GM18868 (cell line): Measurements from ENCODE around the gene NKD2.
A peak's percentile ranks its signal among the peaks of the same experiment; 100 is the strongest.
"Not testable (repeated sequence)": the region's sequence is repeated elsewhere in the genome, so short reads cannot be mapped to it uniquely, and the experiment has no call there.

ENCODE experiments used
- ATAC-seq: cut with Tn5 transposase; IDR thresholded peaks from one replicate; pipeline ENCODE4 v1.9.1; 2021; ENCODE audit warnings: mild to moderate bottlenecking, moderate library complexity; ENCODE audit not compliant: unreplicated experiment

NKD2 gene

GRCh38 chr5:1008451-1009358 is at the start of gene NKD2:
NKD2 (plus strand) TSS chr5:1008802; CDS start chr5:1009058, 256 bp downstream.
- ATAC-seq = peak; percentile 75

- ATAC-seq = no peak
These were observed 48.7 kb upstream of the NKD2 start for GRCh38 chr5:959581-960531.

- ATAC-seq = no peak
These were observed 48.1 kb upstream of the NKD2 start for GRCh38 chr5:960551-960950.

GRCh38 chr5:961002-961710 is 47.4 kb upstream of the NKD2 start:
- no peak for ATAC-seq

- no peak for ATAC-seq
These were observed 46.8 kb upstream of the NKD2 start for GRCh38 chr5:961711-962240.

GRCh38 chr5:962386-962785 is 46.2 kb upstream of the NKD2 start:
- ATAC-seq = no peak

- ATAC-seq = no peak
These were observed 45.8 kb upstream of the NKD2 start for GRCh38 chr5:962801-963200.

- ATAC-seq = no peak
These were observed 45.3 kb upstream of the NKD2 start for GRCh38 chr5:963310-963672.

GRCh38 chr5:963673-964531 is 44.7 kb upstream of the NKD2 start:
- ATAC-seq = peak; percentile 90

- ATAC-seq = no peak
These were observed 43.8 kb upstream of the NKD2 start for GRCh38 chr5:964821-965220.

- no peak for ATAC-seq
These were observed 42.8 kb upstream of the NKD2 start for GRCh38 chr5:965604-966344.

- ATAC-seq = no peak
These were observed 42.3 kb upstream of the NKD2 start for GRCh38 chr5:966345-966710.

- ATAC-seq = no peak
These were observed 41.7 kb upstream of the NKD2 start for GRCh38 chr5:966941-967340.

GRCh38 chr5:968881-969280 is 39.7 kb upstream of the NKD2 start:
- no peak for ATAC-seq

- ATAC-seq = no peak
These were observed 39.2 kb upstream of the NKD2 start for GRCh38 chr5:969408-969839.

GRCh38 chr5:972575-972974 is 36.0 kb upstream of the NKD2 start:
- not testable (repeated sequence) for ATAC-seq

- ATAC-seq = no peak
These were observed 31.5 kb upstream of the NKD2 start for GRCh38 chr5:976849-977751.

GRCh38 chr5:978054-978453 is 30.5 kb upstream of the NKD2 start:
- ATAC-seq = no peak
